ENCODE results near the gene MAP3K20.

The MAP3K20 gene

GRCh38 chr2:173051463-173052215 is 24.0 kb upstream of the MAP3K20 start:
- DNase-seq = peak in 1 of 2 experiments; percentile 5

GRCh38 chr2:173053043-173053699 is 22.5 kb upstream of the MAP3K20 start:
- DNase-seq = no peak

- no peak for DNase-seq
These were observed 21.2 kb upstream of the MAP3K20 start for GRCh38 chr2:173054466-173054865.

- no peak for DNase-seq
These were observed 18.8 kb upstream of the MAP3K20 start for GRCh38 chr2:173056705-173057364.

- no peak for DNase-seq
These were observed 17.5 kb upstream of the MAP3K20 start for GRCh38 chr2:173058097-173058496.

GRCh38 chr2:173058673-173059072 is 17.0 kb upstream of the MAP3K20 start:
- DNase-seq = no peak

DNA sequence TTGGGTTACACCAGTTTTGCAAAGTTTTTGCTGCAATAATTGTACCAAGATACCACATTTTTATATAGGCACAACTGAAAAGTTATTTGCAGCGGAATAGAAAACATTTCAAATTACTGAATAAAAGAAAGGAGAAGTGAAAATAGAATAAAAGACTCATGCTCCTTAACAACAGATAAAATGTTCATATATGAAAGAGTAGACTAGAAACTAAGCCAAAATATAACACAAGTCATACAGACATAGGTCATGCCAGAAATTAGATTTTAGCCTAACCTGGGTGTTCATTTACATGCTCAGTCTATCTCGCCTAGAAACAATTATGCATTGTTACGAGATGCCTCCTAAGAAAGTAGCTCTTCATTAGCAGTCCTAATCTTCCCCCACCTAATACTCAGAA is 16.4 kb upstream of the MAP3K20 start:
- DNase-seq = no peak

DNA sequence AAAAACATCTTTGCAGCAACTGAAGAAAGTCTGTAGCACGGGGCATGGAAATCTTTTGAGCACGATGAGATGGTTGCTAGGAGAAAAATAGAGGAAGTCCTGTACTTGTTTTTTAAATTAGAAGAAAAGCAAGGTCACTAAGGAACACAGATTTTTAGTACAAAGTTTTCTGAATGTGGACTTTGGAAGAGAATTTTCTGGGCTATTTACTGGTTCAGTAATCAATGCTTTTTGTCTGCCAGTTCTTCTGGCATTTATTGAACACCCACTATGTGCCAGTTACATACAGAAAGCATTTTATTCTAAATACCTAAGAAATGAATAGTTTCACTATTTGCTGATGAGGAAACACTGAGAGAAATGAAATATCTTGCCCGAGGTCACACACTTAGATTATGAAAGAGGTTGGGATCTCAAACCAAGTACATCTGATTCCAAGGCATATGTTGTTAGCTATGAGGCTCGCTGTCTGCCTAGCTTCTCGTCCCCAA is 15.6 kb upstream of the MAP3K20 start:
- no peak for DNase-seq

- DNase-seq = no peak
These were observed 12.8 kb upstream of the MAP3K20 start for GRCh38 chr2:173062801-173063200.

- DNase-seq = no peak
These were observed 11.4 kb upstream of the MAP3K20 start for GRCh38 chr2:173064151-173064805.

- DNase-seq = no peak
These were observed 8.6 kb upstream of the MAP3K20 start for GRCh38 chr2:173066887-173067676.

GRCh38 chr2:173075056-173075780 is 428 bp upstream of the MAP3K20 start:
- no peak for DNase-seq

- DNase-seq = peak; percentile 16 to 25
These were observed 1.1 kb downstream of the MAP3K20 start for GRCh38 chr2:173076581-173077345.

- DNase-seq = no peak
These were observed 2.0 kb downstream of the MAP3K20 start for GRCh38 chr2:173077506-173078177.

DNA sequence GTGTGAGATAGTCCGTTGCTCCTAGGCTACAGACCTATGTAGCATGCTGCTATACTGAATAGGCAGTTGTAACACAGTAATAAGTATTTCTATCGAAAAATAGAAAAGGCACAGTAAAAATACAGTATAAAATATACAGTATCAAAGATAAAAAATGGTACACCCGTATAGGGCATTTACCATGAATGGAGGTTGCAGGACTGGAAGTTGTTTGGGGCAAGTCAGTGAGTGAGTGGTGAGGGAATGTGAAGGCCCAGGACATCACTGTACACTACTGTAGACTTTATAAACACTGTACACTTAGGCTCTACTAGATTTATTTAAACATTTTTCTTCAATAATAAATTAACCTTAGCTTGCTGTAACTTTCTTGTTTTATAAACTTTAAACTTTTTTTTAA is 3.5 kb downstream of the MAP3K20 start:
- no peak for DNase-seq

GRCh38 chr2:173079973-173080860 is 4.6 kb downstream of the MAP3K20 start:
- DNase-seq = no peak

DNA sequence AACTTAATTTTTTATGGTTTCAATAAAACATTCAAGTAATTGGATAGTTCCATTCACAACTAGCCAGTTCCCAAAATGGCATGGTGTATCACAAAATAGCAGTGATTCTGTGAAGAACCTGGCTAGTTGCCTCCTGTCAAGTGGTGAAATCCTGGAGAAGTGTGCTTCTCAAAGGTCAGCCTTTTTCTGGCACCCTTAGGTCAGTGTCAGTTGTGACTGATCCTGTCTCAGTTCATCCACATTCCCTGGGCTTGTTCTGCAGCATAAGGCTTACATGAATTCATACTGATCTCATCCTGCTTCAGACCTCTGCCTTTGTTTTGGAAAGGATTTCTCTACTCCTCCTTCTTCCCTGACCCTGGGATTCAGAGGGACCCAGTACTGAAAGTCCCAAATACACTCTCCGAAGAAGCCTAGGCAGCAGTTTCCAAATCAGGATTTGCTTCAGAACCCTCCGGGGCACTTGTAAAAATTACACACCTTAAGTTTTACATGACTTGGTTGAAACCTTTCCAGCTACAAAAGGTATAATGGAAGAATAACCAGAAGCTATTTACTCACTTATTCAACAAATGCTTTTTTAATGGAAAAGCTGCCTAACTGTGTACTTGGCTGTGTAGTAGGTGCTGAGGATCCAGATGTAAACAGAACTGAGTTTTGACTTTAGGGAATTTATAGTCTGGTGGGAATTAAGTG is 11.0 kb downstream of the MAP3K20 start:
- DNase-seq = no peak

GRCh38 chr2:173087214-173087581 is 11.6 kb downstream of the MAP3K20 start:
- DNase-seq = no peak
